Measurements from ENCODE around the gene ZFP14.
"Not testable (repeated sequence)": the region's sequence is repeated elsewhere in the genome, so short reads cannot be mapped to it uniquely, and the experiment has no call there.

The ZFP14 gene

DNA sequence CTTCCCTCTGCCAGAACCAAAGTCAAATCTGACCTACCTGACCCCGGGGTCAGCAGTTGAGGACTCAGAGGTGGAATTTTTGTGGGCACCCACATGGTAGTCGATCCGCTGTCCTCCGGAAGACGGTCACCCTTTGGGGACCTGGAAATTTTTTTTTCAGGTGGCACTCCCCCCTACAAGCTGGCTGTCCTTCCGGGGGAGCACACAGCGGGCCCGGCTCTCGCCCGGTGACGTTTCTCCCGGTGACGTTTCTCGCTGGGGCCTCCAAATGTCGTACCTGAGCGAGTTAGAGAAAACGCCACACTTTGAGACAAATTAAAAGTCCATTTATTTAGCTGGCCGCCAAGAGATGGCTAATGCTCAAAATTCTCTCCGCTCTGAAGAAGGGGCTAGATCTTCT is 48.8 kb downstream of the ZFP14 start:
- no peak for DNase-seq

GRCh38 chr19:36329534-36329933 is 49.5 kb downstream of the ZFP14 start:
- DNase-seq, result not testable (repeated sequence)

DNA sequence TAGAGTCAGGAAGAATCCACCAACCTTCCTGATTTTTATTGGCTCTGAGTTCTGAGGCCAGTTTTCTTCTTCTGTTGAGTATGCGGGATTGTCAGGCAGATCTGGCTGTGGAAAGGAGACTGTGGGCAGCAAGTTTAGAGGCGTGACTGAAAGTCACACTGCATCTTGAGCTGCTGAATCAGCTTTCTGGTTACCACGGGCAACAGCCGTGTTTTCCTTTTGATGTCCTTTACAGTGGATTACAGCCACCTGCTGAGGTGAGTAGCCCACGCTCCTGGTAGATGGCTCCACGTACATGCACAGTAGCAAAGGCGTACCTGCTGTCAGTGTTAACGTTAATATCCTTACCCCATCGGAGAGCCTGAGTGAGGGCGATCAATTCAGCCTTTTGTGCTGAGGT is 52.4 kb downstream of the ZFP14 start:
- DNase-seq, result not testable (repeated sequence)

DNA sequence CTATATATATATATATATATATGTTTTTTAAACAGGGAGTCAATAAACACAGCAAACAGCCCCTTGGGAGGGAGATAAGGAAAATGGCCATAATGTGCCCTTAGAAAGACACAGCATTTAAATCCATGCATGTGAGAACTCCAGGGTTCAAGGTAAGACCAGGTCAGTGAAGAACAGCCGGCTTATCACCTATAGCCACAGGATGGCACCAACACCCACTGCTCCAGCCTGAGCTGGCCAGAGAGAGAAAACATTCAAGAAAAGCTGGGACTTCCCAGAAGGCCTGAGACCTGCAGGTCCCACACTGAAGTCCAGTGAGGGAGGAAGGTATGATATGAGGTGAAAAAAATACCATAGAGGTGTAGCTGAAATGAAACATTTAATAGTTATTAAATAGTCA is 63.8 kb downstream of the ZFP14 start:
- DNase-seq, result not testable (repeated sequence)

DNA sequence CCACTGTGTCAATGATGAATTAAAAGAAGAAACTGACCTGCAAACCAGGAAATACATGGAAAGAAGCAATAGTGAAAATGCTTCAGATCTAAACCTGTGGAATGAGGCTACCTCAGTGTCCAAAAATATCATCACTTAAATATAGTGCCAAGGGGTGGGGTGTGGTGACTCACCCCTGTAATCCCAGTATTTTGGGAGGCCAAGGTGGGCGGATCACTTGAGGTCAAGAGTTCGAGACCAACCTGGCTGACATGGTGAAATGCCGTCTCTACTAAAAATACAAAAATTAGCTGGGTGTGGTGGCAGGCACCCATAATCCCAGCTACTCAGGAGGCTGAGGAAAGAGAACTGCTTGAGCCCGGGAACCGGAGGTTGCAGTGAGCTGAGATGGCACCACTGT is 64.9 kb downstream of the ZFP14 start:
- not testable (repeated sequence) for DNase-seq

DNA sequence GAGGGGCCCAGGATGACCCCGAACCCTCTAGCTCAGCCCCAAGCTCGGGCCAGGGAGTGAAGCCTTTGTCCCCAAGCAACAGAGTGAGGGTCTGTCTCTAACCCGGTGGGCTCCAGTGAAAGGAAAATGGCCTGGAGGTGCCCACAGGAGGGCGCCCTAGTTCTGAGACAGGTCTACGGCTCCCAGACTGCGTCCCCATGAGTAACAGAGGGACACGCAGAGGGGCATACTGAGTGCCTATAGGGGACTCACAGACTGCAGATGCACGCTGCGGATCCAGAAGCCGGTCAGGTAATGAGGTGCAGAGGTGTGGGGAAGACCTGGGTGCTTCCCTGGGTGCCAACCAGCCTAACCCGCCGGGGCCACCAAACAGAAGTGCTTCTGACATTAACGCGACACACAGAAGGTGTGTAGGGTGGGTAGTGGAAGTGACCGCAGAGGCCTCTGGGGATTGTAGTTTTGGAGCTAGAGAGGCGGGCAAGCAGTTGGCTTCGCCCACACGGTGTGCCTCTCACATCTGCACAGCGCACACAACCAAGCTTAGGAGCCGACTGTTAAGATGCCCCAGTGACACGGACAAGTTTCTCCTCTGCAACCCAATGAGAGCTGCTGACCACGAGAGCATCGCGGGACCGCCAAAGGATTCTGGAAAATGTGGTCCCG is 67.8 kb downstream of the ZFP14 start:
- DNase-seq, result not testable (repeated sequence)

DNA sequence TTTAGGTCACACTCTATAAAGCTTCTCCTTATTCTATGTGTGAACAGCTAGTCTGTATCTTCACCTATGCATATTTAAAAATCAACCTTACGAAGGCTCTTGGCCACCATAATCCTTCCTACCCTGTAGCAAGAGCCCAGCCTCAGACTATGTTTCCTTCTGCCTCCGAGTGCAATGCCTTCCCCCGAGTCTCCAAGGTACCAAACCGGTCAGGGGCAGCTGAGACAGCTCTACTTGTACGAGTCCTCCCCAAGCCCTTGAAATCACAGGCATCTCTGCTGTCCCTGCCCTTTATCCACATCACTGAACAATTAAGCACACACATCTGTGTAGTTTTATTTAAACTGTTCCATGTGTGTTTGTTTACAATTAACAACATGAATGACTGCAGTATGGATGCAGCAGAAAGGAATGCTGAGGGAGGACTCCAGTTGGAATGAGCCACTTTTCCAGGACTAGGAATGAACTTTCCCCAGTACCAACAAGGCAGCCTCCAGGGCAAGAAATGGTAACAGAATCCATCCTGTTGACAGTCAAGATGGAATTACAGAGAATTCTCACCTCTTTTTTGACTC is 68.5 kb downstream of the ZFP14 start:
- DNase-seq, result not testable (repeated sequence)

- not testable (repeated sequence) for DNase-seq
Observed at GRCh38 chr19:36309759-36310158, 69.2 kb downstream of the ZFP14 start.

GRCh38 chr19:36309309-36309708 is 69.7 kb downstream of the ZFP14 start:
- not testable (repeated sequence) for DNase-seq

GRCh38 chr19:36292317-36292716 is 86.7 kb downstream of the ZFP14 start:
- DNase-seq, result not testable (repeated sequence)

All from cerebellar nuclear complex (tissue), 1 donor.